Measurements from ENCODE around the gene GLMP. TPM values are rescaled to one million over a fixed set of nuclear protein-coding genes. Genes with fewer than 3 reads are reported as not detected.

The GLMP gene
- polyA plus RNA-seq: 12.5 to 28.0 TPM (median 13.7 TPM) in 3 replicates
- polyA plus RNA-seq (2011; ENCODE audit: low read depth): 3.6 TPM
- polyA plus RNA-seq (2011; cell fraction: cytosol; rRNA removed): 9.9 and 17.0 TPM in 2 replicates
- polyA plus RNA-seq (2011; cell fraction: nucleus; rRNA removed): 32.8 and 39.1 TPM in 2 replicates
- polyA plus RNA-seq (2012; ENCODE audit: low replicate concordance): 25.5 and 28.1 TPM in 2 replicates
- 10.4 to 24.7 TPM (median 23.7 TPM) in 3 replicates for polyA minus RNA-seq
- polyA minus RNA-seq (2011; cell fraction: cytosol; rRNA and poly(A)+ RNA removed): 14.2 TPM
- 17.6 and 18.5 TPM in 2 replicates for polyA minus RNA-seq (2011; cell fraction: nucleus; rRNA and poly(A)+ RNA removed)

- Histone ChIP-seq H3K4me3 (ENCODE audit: control insufficient read depth in 2 of 3, extremely low read depth in 1 of 3, insufficient read depth in 2 of 3, low read depth in 1 of 3, low read length in 3 of 3) (peak within 1 kb of the TSS; percentile 74 to 85 (median 81)), H3K9me3 (ENCODE audit: control insufficient read depth, low read depth, low read length) (no peaks in the 10 kb centered on the region), H3K27ac (ENCODE audit: control insufficient read depth, insufficient read depth, low read length) (peak within 1 kb of the TSS; percentile 22), H3K79me2 (ENCODE audit: control insufficient read depth, insufficient read depth, low read length) (peaks cover 2% of the 10 kb centered on the region), H2AFZ (ENCODE audit: control insufficient read depth, low read length) (peak within 1 kb of the TSS; percentile 93), H3K9me1 (ENCODE audit: control insufficient read depth, extremely low read depth, insufficient read depth, low read length) (no peaks in the 10 kb centered on the region), H3K9ac (ENCODE audit: control insufficient read depth, extremely low read depth, insufficient read depth, low read length) (peak within 1 kb of the TSS; percentile 78), H3K4me2 (ENCODE audit: control insufficient read depth, extremely low read depth, insufficient read depth, low read depth, low read length) (peak within 1 kb of the TSS; percentile 91), H3K27me3 (ENCODE audit: control insufficient read depth, extremely low read depth, insufficient read depth, low read length) (no peaks in the 10 kb centered on the region), H3K36me3 (ENCODE audit: control insufficient read depth in 2 of 2, extremely low read depth in 1 of 2, insufficient read depth in 2 of 2, low read length in 2 of 2) (peaks cover 0 to 11% of the 10 kb centered on the region in 2 experiments), H4K20me1 (ENCODE audit: control insufficient read depth, extremely low read depth, insufficient read depth, low read length) (no peaks in the 10 kb centered on the region), H3K4me1 (ENCODE audit: control insufficient read depth, extremely low read depth, insufficient read depth, low read length) (peaks cover 8% of the 10 kb centered on the region)
- no peak for TF ChIP-seq CTCF (optimal IDR thresholded peaks at IDR 0.05 in 1 of 3, IDR thresholded peaks at IDR 0.05 in 1 of 3, conservative IDR thresholded peaks at IDR 0.05 in 1 of 3; ENCODE audit: extremely low read depth in 1 of 3, insufficient read depth in 2 of 3, low read length in 3 of 3)
- TF ChIP-seq EZH2 (IDR thresholded peaks at IDR 0.05; ENCODE audit: low read length): no peak
- FAIRE-seq (no peak), DNase-seq (ENCODE audit: low read depth, low spot score) (no peak)
- dilution Hi-C loops (cut with MboI; ENCODE audit: extremely low pct_ligation_motif_present, low sequenced_read_pairs): no loop called here
These were observed at the start of gene GLMP for GRCh38 chr1:156295391-156295947. TSS of gene GLMP (minus strand) at chr1:156295679. CDS start at chr1:156295645, 34 bp downstream.

GRCh38 chr1:156344409-156344808 lies 48.9 kb upstream of the GLMP start:
- Histone ChIP-seq H3K36me3 (ENCODE audit: control insufficient read depth in 2 of 2, extremely low read depth in 1 of 2, insufficient read depth in 2 of 2, low read length in 2 of 2) (no peaks in the 10 kb centered on the region), H3K4me2 (ENCODE audit: control insufficient read depth, extremely low read depth, insufficient read depth, low read depth, low read length) (no peak overlapping the region), H3K79me2 (ENCODE audit: control insufficient read depth, insufficient read depth, low read length) (no peaks in the 10 kb centered on the region), H2AFZ (ENCODE audit: control insufficient read depth, low read length) (no peak overlapping the region), H3K9me1 (ENCODE audit: control insufficient read depth, extremely low read depth, insufficient read depth, low read length) (no peaks in the 10 kb centered on the region), H3K9ac (ENCODE audit: control insufficient read depth, extremely low read depth, insufficient read depth, low read length) (no peak overlapping the region), H3K27me3 (ENCODE audit: control insufficient read depth, extremely low read depth, insufficient read depth, low read length) (no peaks in the 10 kb centered on the region), H3K9me3 (ENCODE audit: control insufficient read depth, low read depth, low read length) (no peaks in the 10 kb centered on the region), H3K4me1 (ENCODE audit: control insufficient read depth, extremely low read depth, insufficient read depth, low read length) (no peaks in the 10 kb centered on the region), H3K27ac (ENCODE audit: control insufficient read depth, insufficient read depth, low read length) (no peak overlapping the region), H3K4me3 (ENCODE audit: control insufficient read depth in 2 of 3, extremely low read depth in 1 of 3, insufficient read depth in 2 of 3, low read depth in 1 of 3, low read length in 3 of 3) (no peak overlapping the region), H4K20me1 (ENCODE audit: control insufficient read depth, extremely low read depth, insufficient read depth, low read length) (no peaks in the 10 kb centered on the region)
- dilution Hi-C loops (cut with MboI; ENCODE audit: extremely low pct_ligation_motif_present, low sequenced_read_pairs): no loop called here
- DNase-seq (ENCODE audit: low read depth, low spot score) (no peak), FAIRE-seq (no peak)
- TF ChIP-seq CTCF (optimal IDR thresholded peaks at IDR 0.05 in 1 of 3, IDR thresholded peaks at IDR 0.05 in 1 of 3, conservative IDR thresholded peaks at IDR 0.05 in 1 of 3; ENCODE audit: extremely low read depth in 1 of 3, insufficient read depth in 2 of 3, low read length in 3 of 3) (no peak), EZH2 (IDR thresholded peaks at IDR 0.05; ENCODE audit: low read length) (no peak)
